ENCODE measurements around the gene EPHB1.

Gene EPHB1

DNA sequence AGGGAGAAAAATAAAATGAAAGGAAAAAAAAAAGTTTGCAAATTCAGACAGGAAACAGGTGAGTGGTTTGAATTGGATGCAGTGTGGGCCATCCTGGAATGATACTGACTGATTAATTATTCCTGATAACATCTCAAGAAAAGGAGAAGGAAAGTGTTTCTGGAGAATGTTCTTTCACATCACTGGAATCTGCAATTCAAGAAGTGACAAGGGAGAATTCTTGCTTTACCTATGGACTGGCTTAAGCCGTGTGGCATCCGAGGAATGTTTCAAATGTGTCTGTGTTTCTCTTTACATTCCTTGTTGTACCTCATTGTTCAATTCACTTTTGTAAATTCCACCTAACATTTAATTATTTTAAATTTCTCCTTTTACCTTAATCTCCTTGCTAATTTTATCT is 465.0 kb downstream of the EPHB1 start:
- no peak for DNase-seq (ENCODE audit: low read depth)

DNA sequence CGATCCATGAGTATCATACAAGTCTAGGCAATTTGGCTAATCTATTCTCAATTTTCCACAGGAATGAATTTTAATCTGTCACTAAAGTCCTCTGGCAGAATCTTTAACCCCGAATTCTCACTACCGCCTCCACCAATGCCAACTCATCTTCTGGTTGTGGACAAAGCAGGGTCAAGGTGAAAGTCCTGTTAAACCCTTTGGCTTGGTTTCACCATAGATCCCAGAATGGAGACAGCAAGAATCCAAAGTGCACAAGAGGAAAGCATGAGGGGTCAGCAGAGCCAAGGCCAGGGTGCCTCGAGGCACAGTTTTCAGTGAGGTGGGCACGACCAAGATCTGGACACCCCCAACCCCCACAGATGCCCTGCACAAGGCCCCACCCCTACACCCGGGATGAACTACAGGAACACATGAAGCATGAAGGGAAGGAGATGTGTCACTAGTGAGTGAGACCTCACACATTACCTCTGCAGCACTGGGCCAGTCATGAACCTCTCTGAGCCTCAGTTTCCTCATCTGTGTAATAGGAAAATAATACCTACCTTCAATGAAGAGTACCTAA is 466.2 kb downstream of the EPHB1 start:
- no peak for DNase-seq (ENCODE audit: low read depth)

GRCh38 chr3:135261916-135262315 is 466.9 kb downstream of the EPHB1 start:
- DNase-seq (ENCODE audit: low read depth): no peak

- no peak for DNase-seq (ENCODE audit: low read depth)
Measured at GRCh38 chr3:135262441-135262840, 467.4 kb downstream of the EPHB1 start.

- DNase-seq (ENCODE audit: low read depth): no peak
Measured at GRCh38 chr3:135263331-135263730, 468.3 kb downstream of the EPHB1 start.

DNA sequence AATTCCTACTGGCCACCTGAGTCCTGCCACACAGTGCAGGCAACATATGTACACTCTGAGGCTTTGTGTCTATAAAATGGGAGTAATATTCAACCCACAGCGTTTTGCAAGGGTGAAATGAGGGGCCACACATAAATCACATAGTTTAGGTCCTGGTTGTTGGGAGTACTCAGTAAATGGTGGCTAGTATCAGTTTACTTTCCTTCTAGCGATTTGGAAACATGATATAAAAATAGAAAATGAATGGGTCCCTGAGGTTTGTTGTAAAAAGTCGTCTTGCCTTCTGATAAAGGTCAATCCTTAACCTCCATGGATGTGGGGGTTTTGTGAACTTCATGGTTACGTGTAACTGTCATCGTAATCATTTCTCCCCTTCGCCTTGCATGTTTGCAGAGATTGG is 472.4 kb downstream of the EPHB1 start:
- DNase-seq (ENCODE audit: low read depth): no peak

- no peak for DNase-seq (ENCODE audit: low read depth)
Measured at GRCh38 chr3:135268941-135269532, 474.0 kb downstream of the EPHB1 start.

DNA sequence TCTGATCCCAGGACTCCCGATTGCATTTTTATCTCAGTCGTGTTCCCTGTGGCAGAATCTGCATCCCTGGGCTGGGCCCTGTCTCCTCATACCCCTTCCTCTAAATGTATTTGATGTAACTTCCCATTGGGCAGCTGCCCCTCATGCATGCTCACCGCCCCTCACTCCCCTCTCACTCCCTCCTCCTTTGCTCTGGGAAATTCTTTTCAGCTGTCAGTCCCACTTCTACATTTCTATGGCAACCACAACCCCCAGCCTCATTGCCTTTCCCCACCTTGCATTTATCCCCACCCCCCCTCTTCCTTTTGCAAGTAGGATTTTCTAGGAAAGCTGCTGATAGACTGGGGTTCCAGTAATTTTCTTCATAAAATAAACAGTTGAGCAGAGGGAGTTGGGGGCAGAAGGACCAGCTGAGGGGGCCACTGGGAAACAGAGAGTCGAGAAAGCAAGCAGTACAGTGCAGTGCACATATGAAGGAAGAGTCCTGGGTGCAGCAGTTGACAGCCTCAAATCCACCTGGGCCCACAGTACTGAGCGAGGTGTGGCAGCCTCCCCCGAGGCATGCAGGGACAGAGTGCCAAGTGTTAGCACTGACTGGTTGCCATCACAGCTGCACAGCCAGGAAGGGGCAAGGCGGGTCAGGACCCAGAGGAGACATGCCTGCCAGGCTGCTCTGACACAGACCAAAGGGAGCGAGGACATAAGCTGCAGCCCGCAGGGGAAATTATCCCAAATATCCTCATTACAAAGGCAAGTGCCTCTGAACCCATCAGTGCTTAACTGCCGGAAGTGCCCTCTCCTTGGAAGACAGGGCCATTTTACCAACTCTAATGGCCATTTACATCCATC is 476.3 kb downstream of the EPHB1 start:
- no peak for DNase-seq (ENCODE audit: low read depth)

- no peak for DNase-seq (ENCODE audit: low read depth)
Measured at GRCh38 chr3:135272026-135272669, 477.1 kb downstream of the EPHB1 start.

- DNase-seq (ENCODE audit: low read depth): no peak
Measured at GRCh38 chr3:135292162-135292561, 497.1 kb downstream of the EPHB1 start.

- DNase-seq (ENCODE audit: low read depth): no peak
Measured at GRCh38 chr3:135301670-135302069, 506.6 kb downstream of the EPHB1 start.

- no peak for DNase-seq (ENCODE audit: low read depth)
Measured at GRCh38 chr3:135304378-135304777, 509.3 kb downstream of the EPHB1 start.

All from GM04503 (cell line).